ENCODE results near the gene FAM171A1. TPM values are rescaled to one million over a fixed set of nuclear protein-coding genes. Genes with fewer than 3 reads are reported as not detected.

FAM171A1 gene
- total and polyA plus RNA-seq, 5 donors from 2014 or later: 2.4 to 4.8 (median 4.5) TPM

DNA sequence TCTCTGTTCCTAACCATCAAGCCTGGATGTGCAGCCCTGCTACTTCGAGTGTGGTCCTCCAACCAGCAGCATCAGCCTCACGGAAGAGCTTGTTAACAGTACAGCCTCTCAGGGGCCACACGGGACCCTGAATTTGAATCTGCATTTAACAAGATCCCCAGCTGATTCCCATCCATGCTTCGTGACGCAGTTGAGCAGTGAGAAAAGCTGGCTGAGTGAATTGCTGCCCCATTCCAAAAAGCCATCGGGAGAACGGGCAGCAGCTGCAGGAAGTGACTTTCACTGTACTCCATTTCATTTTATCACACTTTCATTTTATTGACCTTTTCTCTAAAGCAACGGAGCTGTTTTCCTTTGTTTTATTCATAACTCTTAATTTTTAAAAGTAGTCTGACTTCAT, 22.5 kb downstream of the FAM171A1 start:
- Mint-ChIP-seq H3K4me3 (peak overlapping the region in 1 of 4 donors; percentile 90), H3K9me3 (peaks cover 0 to 1% (median 0%) of the 10 kb centered on the region in 7 donors), H3K27ac (no peak overlapping the region), H3K27me3 (peaks cover 14% of the 10 kb centered on the region), H3K4me1 (peaks cover 0 to 4% (median 0%) of the 10 kb centered on the region in 4 donors), H3K36me3 (no peaks in the 10 kb centered on the region)
- no peak overlapping the region for H3K27ac ChIP-seq (ENCODE audit: insufficient read depth, low read length, poor library complexity, severe bottlenecking)
- DNase-seq: no peak
- H3K36me3 ChIP-seq (ENCODE audit: control insufficient read depth, insufficient read depth, low read length): no peaks in the 10 kb centered on the region
- no peak for ATAC-seq (ENCODE audit: low read depth in 2 of 2)
- H3K4me1 ChIP-seq (ENCODE audit: control insufficient read depth, insufficient read depth, low read length, poor library complexity, severe bottlenecking): no peaks in the 10 kb centered on the region
- no peak overlapping the region for H3K4me3 ChIP-seq (ENCODE audit: low read depth, low read length)
- H3K27me3 ChIP-seq (ENCODE audit: control insufficient read depth, insufficient read depth, low read length): peaks cover 4% of the 10 kb centered on the region
- no peaks in the 10 kb centered on the region for H3K9me3 ChIP-seq (ENCODE audit: control insufficient read depth in 2 of 2, low read length in 2 of 2)

DNA sequence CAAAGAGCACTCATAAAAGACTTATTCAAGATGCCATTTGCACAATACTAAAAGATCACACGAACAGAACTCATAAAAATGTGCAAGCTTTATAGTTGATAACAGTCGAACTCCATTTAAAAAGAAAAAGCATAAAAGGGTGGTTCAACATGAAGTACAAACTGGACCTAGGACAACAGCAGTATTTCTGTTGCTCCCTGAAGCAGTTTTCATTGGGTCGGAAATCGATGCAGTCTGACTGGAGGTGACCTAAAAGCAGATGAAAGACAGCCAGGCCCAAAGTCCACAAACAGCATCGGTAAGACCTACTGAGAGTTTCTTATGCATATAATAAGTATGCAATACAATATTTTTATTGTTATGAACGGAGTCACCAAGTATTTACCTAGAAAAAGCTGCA, 23.9 kb downstream of the FAM171A1 start:
- Histone ChIP-seq H3K9me3 (ENCODE audit: control insufficient read depth in 2 of 2, low read length in 2 of 2) (no peaks in the 10 kb centered on the region), H3K4me1 (ENCODE audit: control insufficient read depth, insufficient read depth, low read length, poor library complexity, severe bottlenecking) (no peaks in the 10 kb centered on the region), H3K4me3 (ENCODE audit: low read depth, low read length) (no peak overlapping the region), H3K36me3 (ENCODE audit: control insufficient read depth, insufficient read depth, low read length) (no peaks in the 10 kb centered on the region), H3K27ac (ENCODE audit: insufficient read depth, low read length, poor library complexity, severe bottlenecking) (no peak overlapping the region), H3K27me3 (ENCODE audit: control insufficient read depth, insufficient read depth, low read length) (peaks cover 4% of the 10 kb centered on the region)
- H3K36me3 Mint-ChIP-seq: no peaks in the 10 kb centered on the region
- H3K4me3 Mint-ChIP-seq: no peak overlapping the region
- DNase-seq (no peak), ATAC-seq (ENCODE audit: low read depth in 2 of 2) (no peak)
- H3K9me3 Mint-ChIP-seq: peaks cover 0 to 1% (median 0%) of the 10 kb centered on the region in 7 donors
- no peak overlapping the region for H3K27ac Mint-ChIP-seq
- H3K4me1 Mint-ChIP-seq: peaks cover 0 to 4% (median 0%) of the 10 kb centered on the region in 4 donors
- peaks cover 11% of the 10 kb centered on the region for H3K27me3 Mint-ChIP-seq

DNA sequence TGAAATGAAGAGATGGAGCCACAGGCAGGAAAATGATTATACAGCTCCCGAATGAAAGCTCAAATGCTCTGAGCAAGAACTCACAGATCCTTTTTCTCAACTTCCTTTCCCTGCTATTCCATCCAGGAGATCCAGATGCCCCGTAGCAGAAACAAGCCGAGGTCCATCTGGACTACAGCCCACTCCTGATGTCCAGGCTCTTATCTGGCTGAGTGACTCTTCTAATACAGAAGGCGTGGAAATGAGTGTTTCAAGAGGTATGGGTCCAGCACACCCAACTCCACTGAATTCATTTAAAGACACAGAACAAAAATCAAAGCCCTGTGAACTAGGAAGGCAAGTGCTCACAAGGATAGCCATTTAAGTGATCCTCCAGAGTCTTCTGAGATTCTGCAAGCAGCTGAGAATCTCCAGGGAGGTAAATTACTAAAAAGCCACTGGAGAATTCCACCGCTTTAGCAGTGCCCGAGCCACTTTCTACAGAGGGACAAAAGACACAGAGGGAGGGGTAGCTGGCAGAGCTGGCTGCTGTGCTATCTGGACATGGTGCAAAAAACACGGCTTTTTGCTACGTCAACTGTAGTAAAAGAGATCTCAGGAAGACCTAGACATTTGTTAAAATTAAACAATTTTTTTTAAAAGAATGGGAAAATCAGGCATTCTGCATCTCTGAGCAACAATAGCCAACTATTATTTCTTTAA, 24.5 kb downstream of the FAM171A1 start:
- H3K27me3 ChIP-seq (ENCODE audit: control insufficient read depth, insufficient read depth, low read length): peaks cover 4% of the 10 kb centered on the region
- no peak overlapping the region for H3K27ac ChIP-seq (ENCODE audit: insufficient read depth, low read length, poor library complexity, severe bottlenecking)
- Mint-ChIP-seq H3K4me1 (peaks cover 0 to 4% (median 0%) of the 10 kb centered on the region in 4 donors), H3K27ac (no peak overlapping the region), H3K9me3 (peaks cover 0 to 1% (median 0%) of the 10 kb centered on the region in 7 donors), H3K4me3 (no peak overlapping the region), H3K36me3 (no peaks in the 10 kb centered on the region), H3K27me3 (peaks cover 12% of the 10 kb centered on the region)
- H3K4me3 ChIP-seq (ENCODE audit: low read depth, low read length): no peak overlapping the region
- H3K36me3 ChIP-seq (ENCODE audit: control insufficient read depth, insufficient read depth, low read length): no peaks in the 10 kb centered on the region
- H3K9me3 ChIP-seq (ENCODE audit: control insufficient read depth in 2 of 2, low read length in 2 of 2): no peaks in the 10 kb centered on the region
- ATAC-seq (ENCODE audit: low read depth in 2 of 2) (no peak), DNase-seq (no peak)
- no peaks in the 10 kb centered on the region for H3K4me1 ChIP-seq (ENCODE audit: control insufficient read depth, insufficient read depth, low read length, poor library complexity, severe bottlenecking)

DNA sequence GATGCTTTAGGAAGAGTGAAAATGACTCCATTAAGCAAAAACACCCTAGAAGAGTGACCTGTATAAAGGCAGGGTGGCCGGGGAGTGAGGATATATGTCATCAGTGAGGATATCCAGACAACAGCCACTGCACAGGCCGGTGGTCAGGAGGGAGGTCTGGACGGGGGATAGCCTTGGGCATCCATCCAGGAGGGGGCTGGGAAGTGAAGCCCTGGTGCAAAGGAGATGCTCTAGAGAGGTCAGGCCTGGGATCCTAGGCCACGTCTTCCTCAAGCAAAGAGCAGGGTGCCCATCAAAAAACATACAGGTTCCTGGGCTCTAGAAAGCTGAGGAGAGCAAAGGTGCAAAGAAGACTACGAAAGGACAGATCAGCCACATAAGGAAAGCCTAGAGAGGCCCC, 25.6 kb downstream of the FAM171A1 start:
- no peaks in the 10 kb centered on the region for H3K4me1 ChIP-seq (ENCODE audit: control insufficient read depth, insufficient read depth, low read length, poor library complexity, severe bottlenecking)
- no peaks in the 10 kb centered on the region for H3K9me3 ChIP-seq (ENCODE audit: control insufficient read depth in 2 of 2, low read length in 2 of 2)
- no peak overlapping the region for H3K27ac ChIP-seq (ENCODE audit: insufficient read depth, low read length, poor library complexity, severe bottlenecking)
- H3K4me3 ChIP-seq (ENCODE audit: low read depth, low read length): no peak overlapping the region
- Mint-ChIP-seq H3K36me3 (no peaks in the 10 kb centered on the region), H3K27ac (peak overlapping the region in 1 of 3 donors; percentile 54), H3K9me3 (no peaks in the 10 kb centered on the region), H3K4me1 (peaks cover 0 to 2% (median 0%) of the 10 kb centered on the region in 4 donors), H3K4me3 (no peak overlapping the region), H3K27me3 (peaks cover 11% of the 10 kb centered on the region)
- peaks cover 4% of the 10 kb centered on the region for H3K27me3 ChIP-seq (ENCODE audit: control insufficient read depth, insufficient read depth, low read length)
- H3K36me3 ChIP-seq (ENCODE audit: control insufficient read depth, insufficient read depth, low read length): no peaks in the 10 kb centered on the region
- ATAC-seq (ENCODE audit: low read depth in 2 of 2) (no peak), DNase-seq (no peak)

DNA sequence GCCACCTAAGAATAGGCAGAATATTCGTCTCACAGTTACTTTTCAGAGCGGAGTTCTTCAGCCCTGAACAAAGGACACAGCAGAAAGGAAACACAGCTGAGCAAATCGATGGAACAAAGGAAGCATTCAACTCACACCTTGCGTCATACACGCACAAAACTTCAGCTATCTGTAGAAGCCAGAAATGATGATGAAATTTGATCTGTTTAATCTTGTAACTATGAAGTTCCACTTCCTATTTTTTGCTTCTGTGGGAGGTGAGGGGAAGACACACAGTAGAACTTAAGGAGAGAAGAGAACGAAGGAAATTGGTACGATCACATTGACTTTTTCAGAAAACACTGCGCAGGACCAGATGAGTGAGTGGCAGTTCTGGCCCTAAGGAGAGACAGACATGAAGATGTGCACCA, 26.2 kb downstream of the FAM171A1 start:
- peaks cover 0 to 2% (median 0%) of the 10 kb centered on the region in 4 donors for H3K4me1 Mint-ChIP-seq
- H3K27me3 Mint-ChIP-seq: peaks cover 11% of the 10 kb centered on the region
- Histone ChIP-seq H3K36me3 (ENCODE audit: control insufficient read depth, insufficient read depth, low read length) (no peaks in the 10 kb centered on the region), H3K4me1 (ENCODE audit: control insufficient read depth, insufficient read depth, low read length, poor library complexity, severe bottlenecking) (no peaks in the 10 kb centered on the region), H3K4me3 (ENCODE audit: low read depth, low read length) (no peak overlapping the region), H3K27me3 (ENCODE audit: control insufficient read depth, insufficient read depth, low read length) (peaks cover 4% of the 10 kb centered on the region), H3K9me3 (ENCODE audit: control insufficient read depth in 2 of 2, low read length in 2 of 2) (no peaks in the 10 kb centered on the region), H3K27ac (ENCODE audit: insufficient read depth, low read length, poor library complexity, severe bottlenecking) (no peak overlapping the region)
- peak overlapping the region in 1 of 3 donors; percentile 54 for H3K27ac Mint-ChIP-seq
- no peaks in the 10 kb centered on the region for H3K36me3 Mint-ChIP-seq
- no peak overlapping the region for H3K4me3 Mint-ChIP-seq
- DNase-seq (no peak), ATAC-seq (ENCODE audit: low read depth in 2 of 2) (no peak)
- H3K9me3 Mint-ChIP-seq: no peaks in the 10 kb centered on the region

DNA sequence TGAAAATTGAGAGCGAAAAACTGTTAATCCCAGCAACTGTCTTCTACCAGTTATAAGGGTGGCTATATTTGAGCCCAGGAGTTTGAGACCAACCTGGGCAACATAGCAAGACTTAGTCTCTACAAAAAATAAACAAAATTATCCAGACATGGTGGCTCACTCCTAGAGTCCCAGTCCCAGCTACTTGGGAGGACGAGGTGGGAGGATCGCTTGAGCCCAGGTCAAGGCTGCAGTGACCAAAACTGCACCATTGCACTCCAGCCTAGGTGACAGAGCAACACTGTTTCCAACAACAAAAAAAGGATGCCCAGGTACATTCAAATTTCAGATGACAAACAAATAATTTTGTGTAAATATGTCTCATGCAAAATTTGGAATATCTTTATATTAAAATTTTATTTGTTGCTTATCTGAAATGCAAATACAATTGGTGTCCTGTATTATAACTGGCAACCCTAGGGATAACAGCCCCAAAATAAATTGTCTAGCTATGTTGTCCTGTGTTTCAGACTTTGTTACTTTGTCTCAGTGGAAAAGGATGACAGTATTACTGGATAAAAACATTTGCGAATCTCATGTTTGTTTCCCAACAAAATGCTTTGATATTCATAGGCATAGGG, 26.7 kb downstream of the FAM171A1 start:
- Mint-ChIP-seq H3K9me3 (no peaks in the 10 kb centered on the region), H3K27ac (no peak overlapping the region), H3K27me3 (peaks cover 14% of the 10 kb centered on the region), H3K4me3 (no peak overlapping the region), H3K4me1 (no peaks in the 10 kb centered on the region), H3K36me3 (no peaks in the 10 kb centered on the region)
- ATAC-seq (ENCODE audit: low read depth in 2 of 2) (no peak), DNase-seq (no peak)
- Histone ChIP-seq H3K27me3 (ENCODE audit: control insufficient read depth, insufficient read depth, low read length) (peaks cover 4% of the 10 kb centered on the region), H3K9me3 (ENCODE audit: control insufficient read depth in 2 of 2, low read length in 2 of 2) (no peaks in the 10 kb centered on the region), H3K36me3 (ENCODE audit: control insufficient read depth, insufficient read depth, low read length) (no peaks in the 10 kb centered on the region), H3K4me3 (ENCODE audit: low read depth, low read length) (no peak overlapping the region), H3K4me1 (ENCODE audit: control insufficient read depth, insufficient read depth, low read length, poor library complexity, severe bottlenecking) (no peaks in the 10 kb centered on the region), H3K27ac (ENCODE audit: insufficient read depth, low read length, poor library complexity, severe bottlenecking) (no peak overlapping the region)

DNA sequence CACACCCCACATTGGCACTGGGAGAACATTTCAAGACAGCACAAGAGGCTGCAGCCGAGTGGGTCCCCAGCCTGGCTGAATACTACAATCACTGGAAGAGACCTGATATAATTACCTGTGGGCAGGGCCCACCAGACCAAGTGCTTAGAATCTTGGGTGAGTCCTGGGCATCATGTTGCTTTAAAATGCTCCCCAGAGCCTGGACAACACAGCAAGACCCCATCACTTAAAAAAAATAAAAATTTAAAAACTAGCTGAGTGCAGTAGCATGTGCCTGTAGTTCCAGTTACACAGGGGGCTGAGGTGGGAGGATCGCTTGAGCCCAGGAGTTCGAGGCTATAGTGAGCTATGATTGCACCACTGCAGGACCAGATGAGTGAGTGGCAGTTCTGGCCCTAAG, 28.1 kb downstream of the FAM171A1 start:
- Mint-ChIP-seq H3K27ac (peak overlapping the region in 1 of 3 donors; percentile 68), H3K4me3 (no peak overlapping the region), H3K36me3 (no peaks in the 10 kb centered on the region), H3K9me3 (no peaks in the 10 kb centered on the region), H3K27me3 (peaks cover 12% of the 10 kb centered on the region), H3K4me1 (peaks cover 0 to under 1% (median 0%) of the 10 kb centered on the region in 4 donors)
- no peak for ATAC-seq (ENCODE audit: low read depth in 2 of 2)
- Histone ChIP-seq H3K27me3 (ENCODE audit: control insufficient read depth, insufficient read depth, low read length) (no peaks in the 10 kb centered on the region), H3K9me3 (ENCODE audit: control insufficient read depth in 2 of 2, low read length in 2 of 2) (no peaks in the 10 kb centered on the region), H3K4me1 (ENCODE audit: control insufficient read depth, insufficient read depth, low read length, poor library complexity, severe bottlenecking) (no peaks in the 10 kb centered on the region), H3K27ac (ENCODE audit: insufficient read depth, low read length, poor library complexity, severe bottlenecking) (no peak overlapping the region), H3K4me3 (ENCODE audit: low read depth, low read length) (no peak overlapping the region), H3K36me3 (ENCODE audit: control insufficient read depth, insufficient read depth, low read length) (no peaks in the 10 kb centered on the region)
- DNase-seq: no peak
